K562 (cell line): Measurements from ENCODE around the gene SLX4IP. TPM values are rescaled to one million over a fixed set of nuclear protein-coding genes. Genes with fewer than 3 reads are reported as not detected.

Experiments used
- ATAC-seq: fragments of 200-7000 bp; cut with Tn5 transposase; 3 replicates; pipeline ENCODE4 v1.9.1; 2020; ENCODE audit warnings: moderate library complexity
- BruUV-seq: library from RNA; stranded (reverse); fragments of 400-500 nt; replicated peaks from 2 replicates; lab custom pipeline; 2021; lab: Mats Ljungman, UMichigan
- CTCF ChIA-PET: fragments of 300-600 bp; formaldehyde crosslinking; extraction: SDS; loops from one replicate; lab custom pipeline; 2021; ENCODE audit warnings: low intra/inter-chr PET ratio; lab: Yijun Ruan, JAX
- POLR2A ChIA-PET: fragments of 300-600, 350-650 bp; sonication (Branson Sonifier 250); formaldehyde crosslinking; extraction: SDS; loops from one replicate; lab custom pipeline; 2021; ENCODE audit warnings: antibody characterized with exemption, inconsistent platforms; lab: Yijun Ruan, JAX
- DNase-seq, 4 experiments: peaks; one replicate each; pipeline versions ENCODE4 v3.0.0 to v3.0.0-alpha.2; 2011 to 2018; ENCODE audit warnings: low spot score in 3 of 4, mixed read lengths in 3 of 4; ENCODE audit errors: extremely low read depth in 1 of 4
- FAIRE-seq: peaks from 2 replicates; lab custom pipeline; 2011; peaks lifted over from hg19 to GRCh38; lab: Jason Lieb, UNC
- H2AFZ ChIP-seq: 2 replicates; pipeline ENCODE4 v1.6.0; 2011; ENCODE audit warnings: low read depth, low read length, control low read depth, inconsistent platforms
- H3K27ac ChIP-seq: fragments of 200-600 bp; 3 replicates; pipeline ENCODE4 v1.8.0; 2011; ENCODE audit warnings: low read depth, mild to moderate bottlenecking, control low read depth, inconsistent platforms, low read length, moderate library complexity, mixed read lengths; ENCODE audit errors: extremely low read depth
- H3K27me3 ChIP-seq, 2 experiments: fragments of 300-600 bp in 1 of 2; 2 replicates in 1 of 2; 3 replicates in 1 of 2; pipeline versions ENCODE4 v1.6.0 to v1.8.0; 2011; ENCODE audit warnings: inconsistent platforms in 2 of 2, low read length in 2 of 2, mild to moderate bottlenecking in 1 of 2, mixed read lengths in 1 of 2, moderate library complexity in 1 of 2; ENCODE audit not compliant: control insufficient read depth in 2 of 2, insufficient read depth in 2 of 2
- H3K36me3 ChIP-seq: fragments of 300-600 bp; 3 replicates; pipeline ENCODE4 v1.8.0; 2011; ENCODE audit warnings: mild to moderate bottlenecking, low read length, inconsistent platforms; ENCODE audit not compliant: control insufficient read depth, insufficient read depth
- H3K4me1 ChIP-seq, 2 experiments: fragments of 200-600 bp in 1 of 2; replicated peaks in 1 of 2; 2 replicates in 1 of 2; 3 replicates in 1 of 2; pipeline versions ENCODE4 v1.5.1 to v1.8.0; 2011; ENCODE audit warnings: inconsistent platforms in 2 of 2, low read length in 2 of 2, mild to moderate bottlenecking in 1 of 2, mixed read lengths in 1 of 2, moderate library complexity in 1 of 2; ENCODE audit not compliant: control insufficient read depth in 2 of 2, insufficient read depth in 2 of 2
- H3K4me2 ChIP-seq: 2 replicates; pipeline ENCODE4 v1.6.1; 2011; ENCODE audit warnings: low read length, control low read depth, inconsistent platforms, mixed read lengths; ENCODE audit not compliant: insufficient read depth
- H3K4me3 ChIP-seq: fragments of 200-600 bp; sonication (generic), shearing (Covaris generic); 2 replicates; pipeline ENCODE4 v1.5.1; 2016; ENCODE audit warnings: control low read depth, inconsistent platforms
- H3K79me2 ChIP-seq: fragments of 200-600 bp; 3 replicates; pipeline ENCODE4 v1.8.0; 2011; ENCODE audit warnings: low read length, inconsistent platforms; ENCODE audit not compliant: control insufficient read depth, insufficient read depth
- H3K9ac ChIP-seq, 2 experiments: 2 replicates each; pipeline versions ENCODE4 v1.6.0 to v1.6.1; 2011; ENCODE audit warnings: low read depth in 2 of 2, low read length in 2 of 2, control low read depth in 1 of 2, inconsistent platforms in 1 of 2, mild to moderate bottlenecking in 1 of 2, mixed read lengths in 1 of 2; ENCODE audit not compliant: insufficient read depth in 1 of 2
- H3K9me1 ChIP-seq: one replicate; pipeline ENCODE4 v1.6.0; 2011; ENCODE audit warnings: inconsistent platforms, mild to moderate bottlenecking, low read length, moderate library complexity; ENCODE audit not compliant: control insufficient read depth, insufficient read depth
- H3K9me3 ChIP-seq: replicated peaks from 2 replicates; pipeline ENCODE4 v1.5.1; 2011; ENCODE audit warnings: low read depth, low read length, inconsistent platforms; ENCODE audit not compliant: control insufficient read depth, insufficient read depth
- H4K20me1 ChIP-seq: replicated peaks from 2 replicates; pipeline ENCODE4 v1.6.1; 2011; ENCODE audit warnings: low read length, inconsistent platforms, mixed read lengths; ENCODE audit not compliant: control insufficient read depth, insufficient read depth
- CBX2 ChIP-seq: fragments of 200-600 bp; sonication (generic); IDR thresholded peaks from one replicate; pipeline ENCODE4 v1.6.1; 2012; ENCODE audit warnings: mild to moderate bottlenecking, low read length, inconsistent platforms; ENCODE audit not compliant: insufficient read depth, poor library complexity, severe bottlenecking
- FOSL1 ChIP-seq: fragments of 200-800 bp; sonication (Bioruptor generic); conservative IDR thresholded peaks from 2 replicates; pipeline ENCODE4 v1.6.1; 2016; ENCODE audit warnings: missing genetic modification characterization, missing compliant biosample characterization
- GATA2 ChIP-seq: sonication (generic); formaldehyde crosslinking; IDR thresholded peaks from 2 replicates; pipeline ENCODE4 v1.4.0; 2020; ENCODE audit warnings: mild to moderate bottlenecking, missing genetic modification reagents
- RNF2 ChIP-seq: sonication (generic); IDR thresholded peaks from 2 replicates; pipeline ENCODE4 v1.6.1; 2016
- SMAD4 ChIP-seq: fragments of 250-450 bp; sonication (Bioruptor Pico); conservative IDR thresholded peaks from 2 replicates; pipeline ENCODE4 v1.8.0; 2021; ENCODE audit warnings: inconsistent platforms, mild to moderate bottlenecking, moderate library complexity
- ZBTB1 ChIP-seq: sonication (generic); formaldehyde crosslinking; IDR thresholded peaks from 2 replicates; pipeline ENCODE4 v1.8.1; 2023; ENCODE audit warnings: missing genetic modification reagents, low read depth, mild to moderate bottlenecking, borderline replicate concordance
- ZC3H4 ChIP-seq: sonication (generic); formaldehyde crosslinking; IDR thresholded peaks from 2 replicates; pipeline ENCODE4 v1.9.0; 2021; ENCODE audit warnings: missing genetic modification reagents, borderline replicate concordance
- ZEB2 ChIP-seq: fragments of 450-650 bp; IDR thresholded peaks from 2 replicates; pipeline ENCODE4 v1.6.1; 2016
- ZNF586 ChIP-seq: fragments of 450-650 bp; formaldehyde crosslinking; conservative IDR thresholded peaks from 2 replicates; pipeline ENCODE4 v1.4.0; 2020; ENCODE audit warnings: mild to moderate bottlenecking, moderate library complexity
- ZNF717 ChIP-seq: fragments of 250-450 bp; sonication (Bioruptor Pico); IDR thresholded peaks from 2 replicates; pipeline ENCODE4 v1.5.0; 2021
- ZSCAN29 ChIP-seq: fragments of 450-650 bp; IDR thresholded peaks from 2 replicates; pipeline ENCODE4 v1.6.1; 2017
- WGBS: fragments of 100-300 bp; shearing (Covaris generic); methylation state at CpG from one replicate; pipeline ENCODE4 v1.1.6; 2016; ENCODE audit warnings: low coverage, mixed read lengths; ENCODE audit not compliant: insufficient coverage; ENCODE audit errors: missing lambda C conversion rate; 5-methylcytosine and 5-hydroxymethylcytosine counted together
- in situ Hi-C: fragments of 300-500 bp; cut with MboI; formaldehyde crosslinking; loops from 4 replicates; pipeline ENCODE4 v1.15.0; 2018; ENCODE audit warnings: inconsistent platforms, mixed read lengths
- intact Hi-C: fragments of 100-400 bp; cut with micrococcal nuclease; formaldehyde crosslinking; loops from 2 replicates; pipeline ENCODE4 v1.14.2; 2022
- polyA plus RNA-seq, 8 experiments: library from polyadenylated mRNA; depleted of rRNA in 4 of 8; stranded (reverse) in 5 of 8; unstranded in 3 of 8; fragments of >200 nt; fragmentation: Nextera tagmentation in 2 of 8; fragmentation: Illumina TruSeq in 1 of 8; extraction: Ambion mirVana in 2 of 8; extraction: Trizol in 1 of 8; gene quantifications; 2 replicates each; pipeline versions ENCODE4 v1.2.1 to v1.2.3, GENCODE V29; 2011 to 2014; ENCODE audit warnings: inconsistent platforms in 1 of 8, missing spikeins in 1 of 8
- total RNA-seq, 7 experiments: library from RNA; depleted of rRNA in 6 of 7; stranded (reverse); fragments of >200 nt in 6 of 7; fragmentation: Illumina TruSeq in 2 of 7; extraction: Trizol in 2 of 7; gene quantifications; 2 replicates each; pipeline versions ENCODE4 v1.2.1 to v1.2.3, GENCODE V29; 2011 to 2021; ENCODE audit warnings: low replicate concordance in 1 of 7
- TF ChIP-seq, protein P1 (sequence below): fragments of 250-450 bp; sonication (Bioruptor Pico); IDR thresholded peaks from 2 replicates; pipeline ENCODE4 v1.5.0; 2021

The SLX4IP gene
- total and polyA plus RNA-seq, 9 of the 15 experiments (the other 6 are each of a cell fraction or from before 2014, with no cell fraction given): 1.5 to 5.9 (median 3.5) TPM

DNA sequence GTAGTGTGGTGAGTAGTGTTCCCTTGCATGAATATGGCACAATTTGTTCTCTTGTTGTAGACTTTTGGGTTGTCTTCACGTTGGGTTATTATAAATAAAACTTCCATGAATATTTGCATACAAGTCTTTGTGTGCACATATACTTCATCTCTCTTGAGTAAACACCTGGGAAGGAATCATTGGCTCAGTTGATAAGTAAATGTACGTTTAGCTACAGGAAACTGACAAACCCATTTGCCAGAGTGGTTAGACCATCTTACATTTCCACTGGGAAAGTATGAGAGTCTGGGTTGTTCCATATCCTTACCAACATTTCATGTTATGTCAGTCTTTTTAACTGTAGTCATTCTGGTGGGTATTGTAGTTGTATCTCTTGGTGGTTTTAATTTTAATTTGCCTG lies 119.2 kb downstream of the SLX4IP start:
- CTCF ChIA-PET: interaction anchor here (1.4 kb wide), 1 partner anchor 85 kb away, joined by 7 read pairs; no protein-coding TSS in a partner anchor
- no peaks in the 10 kb centered on the region for H3K79me2 ChIP-seq
- H3K9me3 ChIP-seq: no peaks in the 10 kb centered on the region
- no peaks in the 10 kb centered on the region for H4K20me1 ChIP-seq
- BruUV-seq: no TSS peak
- WGBS: 39% methylated on average over 2 of the region's 2 CpGs
- TF ChIP-seq ZEB2 (no peak), ZC3H4 (no peak), FOSL1 (tag) (no peak), ZBTB1 (CRISPR knock-in tag) (no peak), ZNF586 (CRISPR knock-in tag) (no peak), ZSCAN29 (no peak), ZNF717 (CRISPR knock-in tag) (no peak), GATA2 (CRISPR knock-in tag) (no peak), CBX2 (no peak), SMAD4 (CRISPR knock-in tag) (no peak), RNF2 (no peak)
- TF ChIP-seq, protein P1, sequence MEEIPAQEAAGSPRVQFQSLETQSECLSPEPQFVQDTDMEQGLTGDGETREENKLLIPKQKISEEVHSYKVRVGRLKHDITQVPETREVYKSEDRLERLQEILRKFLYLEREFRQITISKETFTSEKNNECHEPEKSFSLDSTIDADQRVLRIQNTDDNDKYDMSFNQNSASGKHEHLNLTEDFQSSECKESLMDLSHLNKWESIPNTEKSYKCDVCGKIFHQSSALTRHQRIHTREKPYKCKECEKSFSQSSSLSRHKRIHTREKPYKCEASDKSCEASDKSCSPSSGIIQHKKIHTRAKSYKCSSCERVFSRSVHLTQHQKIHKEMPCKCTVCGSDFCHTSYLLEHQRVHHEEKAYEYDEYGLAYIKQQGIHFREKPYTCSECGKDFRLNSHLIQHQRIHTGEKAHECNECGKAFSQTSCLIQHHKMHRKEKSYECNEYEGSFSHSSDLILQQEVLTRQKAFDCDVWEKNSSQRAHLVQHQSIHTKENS (CRISPR knock-in tag): no peak
- TF ChIP-seq, all 486 proteins: peak for 0
- ATAC-seq (no peak), DNase-seq (no peak), FAIRE-seq (no peak)
- Histone ChIP-seq H3K9ac (no peak overlapping the region), H3K4me2 (no peak overlapping the region), H2AFZ (no peak overlapping the region), H3K27me3 (no peaks in the 10 kb centered on the region), H3K27ac (no peak overlapping the region), H3K4me1 (no peaks in the 10 kb centered on the region; a peak in 1 of 5 replicates), H3K4me3 (no peak overlapping the region), H3K9me1 (no peaks in the 10 kb centered on the region), H3K36me3 (no peaks in the 10 kb centered on the region)
- intact Hi-C loops (loop anchor here (5.0 kb wide), 1 partner anchor 93 kb away; no protein-coding TSS in a partner anchor), in situ Hi-C loops (no loop called here)
- POLR2A ChIA-PET: no interaction called here
